GM12864 (cell line): ENCODE results near the gene PPM1L.

Source experiments
- DNase-seq: peaks from one replicate; pipeline ENCODE4 v3.0.0-alpha.2; 2011; ENCODE audit warnings: low read depth
- H3K4me3 ChIP-seq: 2 replicates; pipeline ENCODE4 v1.5.1; 2011; ENCODE audit warnings: mild to moderate bottlenecking, low read depth, low read length, control low read depth
- TF ChIP-seq, protein P1 (sequence below): IDR thresholded peaks from 2 replicates; pipeline ENCODE4 v1.5.1; 2011; ENCODE audit warnings: low read depth, mild to moderate bottlenecking, moderate library complexity, low read length, control low read depth, inconsistent platforms; ENCODE audit errors: missing control alignments

The PPM1L gene

DNA sequence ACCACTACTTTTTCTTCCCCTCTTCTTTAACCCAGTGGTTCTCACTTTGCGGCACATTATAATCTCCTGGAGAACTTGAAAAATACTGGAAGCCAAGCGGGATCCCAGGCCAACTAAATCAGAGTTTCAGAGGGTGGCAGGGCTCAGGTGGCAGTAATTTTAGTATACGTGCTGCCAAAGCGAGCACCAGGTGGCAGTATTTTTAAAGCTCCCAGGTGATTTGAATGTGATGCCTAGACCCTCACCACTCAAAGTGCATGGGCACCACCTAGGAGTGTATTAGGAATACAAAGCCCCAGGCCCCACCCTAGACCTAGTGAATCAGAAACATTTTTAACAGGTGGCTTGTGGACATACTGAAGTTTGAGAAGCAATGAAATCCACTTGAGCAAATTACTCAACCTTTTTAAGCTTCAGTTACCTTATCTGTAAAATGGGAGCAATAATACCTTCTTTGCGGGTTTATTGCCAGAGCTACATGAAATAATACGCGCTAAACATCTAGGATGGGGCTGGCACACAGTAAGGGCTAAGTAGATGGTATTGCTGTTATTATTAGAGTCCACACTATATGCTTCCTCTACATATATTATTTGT is 340.8 kb downstream of the PPM1L start:
- no peak for DNase-seq
- TF ChIP-seq, protein P1, sequence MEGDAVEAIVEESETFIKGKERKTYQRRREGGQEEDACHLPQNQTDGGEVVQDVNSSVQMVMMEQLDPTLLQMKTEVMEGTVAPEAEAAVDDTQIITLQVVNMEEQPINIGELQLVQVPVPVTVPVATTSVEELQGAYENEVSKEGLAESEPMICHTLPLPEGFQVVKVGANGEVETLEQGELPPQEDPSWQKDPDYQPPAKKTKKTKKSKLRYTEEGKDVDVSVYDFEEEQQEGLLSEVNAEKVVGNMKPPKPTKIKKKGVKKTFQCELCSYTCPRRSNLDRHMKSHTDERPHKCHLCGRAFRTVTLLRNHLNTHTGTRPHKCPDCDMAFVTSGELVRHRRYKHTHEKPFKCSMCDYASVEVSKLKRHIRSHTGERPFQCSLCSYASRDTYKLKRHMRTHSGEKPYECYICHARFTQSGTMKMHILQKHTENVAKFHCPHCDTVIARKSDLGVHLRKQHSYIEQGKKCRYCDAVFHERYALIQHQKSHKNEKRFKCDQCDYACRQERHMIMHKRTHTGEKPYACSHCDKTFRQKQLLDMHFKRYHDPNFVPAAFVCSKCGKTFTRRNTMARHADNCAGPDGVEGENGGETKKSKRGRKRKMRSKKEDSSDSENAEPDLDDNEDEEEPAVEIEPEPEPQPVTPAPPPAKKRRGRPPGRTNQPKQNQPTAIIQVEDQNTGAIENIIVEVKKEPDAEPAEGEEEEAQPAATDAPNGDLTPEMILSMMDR, result peak; percentile 41
- H3K4me3 ChIP-seq, result no peak overlapping the region

DNA sequence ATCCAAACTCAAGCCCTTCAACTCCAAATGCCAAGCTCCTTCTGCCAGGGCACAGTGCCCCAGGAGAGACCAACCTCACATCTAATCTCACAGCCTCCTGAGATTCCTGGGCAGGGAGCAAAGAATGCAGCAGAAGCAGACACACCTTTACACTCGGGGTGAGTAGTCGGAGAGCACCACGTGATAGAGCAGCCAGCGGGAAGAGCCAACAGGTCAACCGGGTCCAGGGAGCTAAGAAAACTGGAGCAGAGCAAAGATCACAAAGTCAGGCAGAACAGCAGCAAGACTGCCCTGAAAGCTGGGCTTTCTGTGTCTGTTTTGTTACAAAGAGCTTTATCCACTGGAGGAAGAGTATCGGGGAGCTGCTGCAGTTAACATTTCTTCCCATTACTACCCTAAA is 345.0 kb downstream of the PPM1L start:
- no peak overlapping the region for H3K4me3 ChIP-seq
- TF ChIP-seq, protein P1, result no peak
- DNase-seq, result no peak

DNA sequence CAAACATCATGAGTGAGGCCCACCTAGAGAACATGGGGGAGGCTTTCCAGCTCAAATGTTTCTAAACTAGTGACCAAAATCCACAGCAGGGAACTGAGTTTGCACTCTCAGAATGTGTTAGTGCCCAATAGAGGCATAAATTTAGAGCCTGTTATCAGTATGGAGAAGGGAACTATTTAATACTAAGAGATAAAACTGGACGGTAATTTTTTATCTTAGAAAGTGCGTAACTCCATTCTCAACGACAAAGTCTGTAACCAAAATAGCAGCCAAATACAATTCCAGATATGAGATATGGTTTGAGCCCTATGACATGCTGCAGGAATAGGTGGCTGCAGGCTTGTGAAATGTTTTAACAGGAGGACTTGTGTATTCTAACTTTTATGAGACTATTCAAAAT is 345.6 kb downstream of the PPM1L start:
- DNase-seq, result no peak
- TF ChIP-seq, protein P1, result no peak
- no peak overlapping the region for H3K4me3 ChIP-seq

DNA sequence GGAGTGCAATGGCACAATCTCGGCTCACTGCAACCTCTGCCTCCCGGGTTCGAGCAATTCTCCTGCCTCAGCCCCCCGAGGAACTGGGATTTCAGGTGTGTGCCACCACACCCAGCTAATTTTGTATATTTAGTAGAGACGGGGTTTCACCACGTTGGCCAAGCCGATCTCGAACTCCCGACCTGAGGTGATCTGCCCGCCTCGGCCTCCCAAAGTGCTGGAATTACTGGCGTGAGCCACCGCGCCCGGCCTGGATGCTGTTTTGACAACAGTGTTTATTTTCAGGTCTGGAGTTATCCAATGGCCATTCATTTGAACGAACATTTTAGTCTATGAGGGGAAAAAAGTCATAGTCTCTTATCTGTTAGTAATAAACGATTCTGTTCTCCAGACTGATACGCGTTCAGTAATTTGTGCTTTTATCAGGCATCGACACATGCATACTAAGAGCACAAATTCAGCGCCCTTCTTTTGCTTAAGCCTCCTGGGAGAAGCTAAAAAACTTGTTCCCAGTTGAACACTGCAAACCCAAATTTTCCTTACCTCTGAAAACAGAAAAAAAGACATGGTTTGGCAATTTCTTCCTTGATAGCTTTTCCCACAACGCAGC is 347.9 kb downstream of the PPM1L start:
- H3K4me3 ChIP-seq, result no peak overlapping the region; the same call in 1 of the 2 replicates
- DNase-seq, result no peak
- TF ChIP-seq, protein P1, result no peak

DNA sequence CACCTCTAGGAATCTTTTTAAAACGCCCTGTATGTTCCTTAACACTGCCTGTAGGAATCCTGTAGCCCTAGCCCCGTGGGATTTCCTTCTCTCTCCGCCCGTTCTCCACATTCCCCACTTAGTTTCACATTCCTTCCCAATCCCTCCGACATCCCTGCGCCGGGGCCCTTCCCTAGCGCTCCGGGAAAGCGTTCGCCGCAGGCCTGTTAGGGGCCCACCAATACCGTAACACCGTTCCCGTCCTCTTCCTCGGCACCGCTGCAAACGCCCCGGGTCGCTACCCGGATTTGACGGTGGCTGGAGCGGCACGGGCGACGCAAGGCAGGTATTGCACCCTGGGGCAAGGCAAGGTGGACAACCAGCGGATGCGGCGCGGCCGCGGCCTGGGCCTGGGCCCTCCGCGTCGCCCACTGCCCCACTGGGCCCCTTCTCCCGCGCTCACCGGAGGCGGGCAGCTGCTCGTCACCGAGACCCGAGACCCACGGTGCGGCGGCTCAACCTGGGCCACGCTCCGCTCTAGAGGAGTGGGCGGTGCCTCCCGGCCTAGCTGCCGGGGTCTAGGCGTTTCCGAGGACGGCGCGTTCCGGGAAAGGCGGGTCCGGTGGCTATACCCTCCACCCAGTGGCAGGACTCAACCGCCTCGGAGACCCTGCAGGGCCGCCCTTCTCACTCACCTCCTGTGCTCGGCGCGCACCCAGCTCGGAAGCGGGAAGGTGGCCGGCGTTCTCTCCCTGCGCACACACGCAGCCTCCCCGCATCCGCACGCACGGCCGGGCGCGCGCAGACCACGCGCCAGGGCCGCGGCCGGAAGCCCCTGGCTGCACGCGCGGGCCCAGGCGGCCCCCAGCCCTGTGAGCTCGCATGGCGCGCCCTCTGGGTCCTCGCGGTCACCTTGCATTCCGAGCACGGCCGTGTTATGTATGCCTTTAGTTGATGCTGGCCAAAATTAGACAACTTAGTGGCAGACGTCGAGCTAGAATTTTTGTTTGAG is 348.8 kb downstream of the PPM1L start, which contains the start of gene B3GALNT1:
Gene B3GALNT1 (minus strand): TSS at position 789 of the 991 bp plus-strand sequence. CDS start 18,595 bp downstream, outside the sequence.
- no peak for DNase-seq
- peak within 1 kb of the TSS; percentile 81 for H3K4me3 ChIP-seq
- TF ChIP-seq, protein P1, result no peak

DNA sequence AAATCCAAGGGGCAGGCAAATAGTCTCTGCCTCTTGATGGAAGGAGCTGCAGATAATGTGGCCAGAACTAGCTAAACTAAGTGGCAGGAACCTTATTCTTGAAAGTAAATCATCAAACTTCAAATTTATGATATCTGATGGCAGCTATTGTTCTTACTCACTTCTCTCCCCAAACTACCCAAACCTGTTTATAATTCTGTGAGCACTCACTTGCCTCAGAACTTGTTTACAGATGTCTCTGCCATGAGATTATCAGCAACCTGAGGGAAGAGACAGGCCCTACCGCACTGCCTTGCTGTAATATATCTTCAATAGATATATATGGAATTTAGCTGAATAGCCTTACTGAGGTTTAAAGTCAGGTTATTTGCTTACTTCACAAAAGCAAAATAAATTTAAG is 351.3 kb downstream of the PPM1L start:
- H3K4me3 ChIP-seq, result no peak overlapping the region
- no peak for DNase-seq
- TF ChIP-seq, protein P1, result no peak
